Left lung (tissue), 10 donors: ENCODE results near the gene NOL8. TPM values are rescaled to one million over a fixed set of nuclear protein-coding genes. Genes with fewer than 3 reads are reported as not detected.

Experiments used
- ATAC-seq: fragments of 200-7000 bp; cut with Tn5 transposase; one replicate; pipeline ENCODE4 v1.9.1; 2020; ENCODE audit warnings: moderate library complexity
- DNase-seq, 4 donors: peaks; one replicate each; pipeline ENCODE4 v3.0.0-alpha.2; 2013 to 2020
- H3K27ac ChIP-seq, 2 donors: fragments of 200-600 bp; sonication (generic) in 1 of 2; one replicate each; pipeline versions ENCODE4 v1.5.0 to v1.8.0; 2020 to 2021
- H3K27me3 ChIP-seq, 2 donors: fragments of 200-600 bp; sonication (generic) in 1 of 2; one replicate each; pipeline versions ENCODE4 v1.5.0 to v1.8.0; 2020 to 2021
- H3K36me3 ChIP-seq, 2 donors: fragments of 200-600 bp; sonication (generic) in 1 of 2; one replicate each; pipeline versions ENCODE4 v1.5.0 to v1.8.0; 2020 to 2021
- H3K4me1 ChIP-seq, 2 donors: fragments of 200-600 bp; one replicate each; pipeline ENCODE4 v1.8.0; 2021
- H3K4me3 ChIP-seq, 2 donors: fragments of 200-600 bp; sonication (generic) in 1 of 2; one replicate each; pipeline versions ENCODE4 v1.5.0 to v1.8.0; 2020 to 2021; ENCODE audit warnings: mild to moderate bottlenecking in 1 of 2
- H3K9me3 ChIP-seq, 2 donors: fragments of 200-600 bp; sonication (generic) in 1 of 2; one replicate each; pipeline versions ENCODE4 v1.5.0 to v1.8.0; 2020 to 2021
- CTCF ChIP-seq, 2 donors: fragments of 200-600 bp; sonication (generic) in 1 of 2; IDR thresholded peaks; one replicate each; pipeline versions ENCODE4 v1.5.0 to v1.8.0; 2021; ENCODE audit warnings: antibody characterized with exemption in 2 of 2
- intact Hi-C, 2 donors: fragments of 100-400 bp; cut with DNase I; formaldehyde crosslinking; loops; one replicate each; pipeline versions ENCODE4 v1.11.2 to v1.14.2; 2022
- polyA plus RNA-seq, 6 donors: library from polyadenylated mRNA; unstranded; fragments of 120-200 nt; gene quantifications; one replicate each; pipeline ENCODE4 v1.2.1, GENCODE V29; 2013; ENCODE audit not compliant: insufficient read length in 6 of 6
- total RNA-seq, 2 donors: library from RNA; stranded (reverse); fragmentation: NEBNext Ultra II Directional; extraction: Animal tissue kit (Norgen Biotek cat#: 25700); gene quantifications; one replicate each; pipeline ENCODE4 v1.2.1, GENCODE V29; 2021
- donor health status: DM: no; HTN: yes; CAD: no.
- donor health status: DM: no; HTN: no; CAD: no.

The NOL8 gene
- total and polyA plus RNA-seq, 8 donors: 23.7 to 69.3 (median 48.6) TPM

GRCh38 chr9:92359394-92359995 lies 34.3 kb upstream of the NOL8 start:
- no peaks in the 10 kb centered on the region for H3K4me1 ChIP-seq
- peaks cover 0 to 37% of the 10 kb centered on the region in 2 donors for H3K9me3 ChIP-seq
- no peaks in the 10 kb centered on the region for H3K27me3 ChIP-seq
- no peak overlapping the region for H3K27ac ChIP-seq
- intact Hi-C loops: no loop called here
- no peaks in the 10 kb centered on the region for H3K36me3 ChIP-seq
- no peak for TF ChIP-seq CTCF (IDR thresholded peaks at IDR 0.05)
- no peak overlapping the region for H3K4me3 ChIP-seq
- ATAC-seq: no peak
- no peak for DNase-seq

GRCh38 chr9:92353051-92353450 lies 27.9 kb upstream of the NOL8 start:
- no peak overlapping the region for H3K27ac ChIP-seq
- intact Hi-C loops: no loop called here
- TF ChIP-seq CTCF (IDR thresholded peaks at IDR 0.05): no peak
- H3K9me3 ChIP-seq: peaks cover 0 to 40% of the 10 kb centered on the region in 2 donors
- H3K4me3 ChIP-seq: no peak overlapping the region
- H3K27me3 ChIP-seq: no peaks in the 10 kb centered on the region
- H3K4me1 ChIP-seq: no peaks in the 10 kb centered on the region
- DNase-seq (no peak), ATAC-seq (no peak)
- H3K36me3 ChIP-seq: no peaks in the 10 kb centered on the region

- intact Hi-C loops: no loop called here
- H3K36me3 ChIP-seq: no peaks in the 10 kb centered on the region
- DNase-seq: no peak
Observed at GRCh38 chr9:92350740-92351133, 25.6 kb upstream of the NOL8 start.

GRCh38 chr9:92349771-92350739 lies 24.9 kb upstream of the NOL8 start:
- TF ChIP-seq CTCF (IDR thresholded peaks at IDR 0.05): no peak
- Histone ChIP-seq H3K9me3 (peaks cover 0 to 13% of the 10 kb centered on the region in 2 donors), H3K27me3 (no peaks in the 10 kb centered on the region), H3K36me3 (no peaks in the 10 kb centered on the region), H3K4me1 (no peaks in the 10 kb centered on the region), H3K27ac (peak overlapping the region in 1 of 2 donors; percentile 67), H3K4me3 (no peak overlapping the region)
- intact Hi-C loops: loop anchor here in 1 of 2 donors (10.0 kb wide), 1 partner anchor 85 kb away; no protein-coding TSS in a partner anchor
- ATAC-seq (peak; percentile 33), DNase-seq (peak in 2 of 4 donors; percentile 59 to 69)

More at GRCh38 chr9:92350740-92351133, 25.6 kb upstream of the NOL8 start:
- Histone ChIP-seq H3K27me3 (no peaks in the 10 kb centered on the region), H3K4me3 (no peak overlapping the region), H3K4me1 (no peaks in the 10 kb centered on the region), H3K27ac (peak overlapping the region in 1 of 2 donors; percentile 67), H3K9me3 (peaks cover 0 to 19% of the 10 kb centered on the region in 2 donors)
- ATAC-seq: no peak
- no peak for TF ChIP-seq CTCF (IDR thresholded peaks at IDR 0.05)

- TF ChIP-seq CTCF (IDR thresholded peaks at IDR 0.05): no peak
- no peak overlapping the region for H3K27ac ChIP-seq
- ATAC-seq: no peak
- H3K36me3 ChIP-seq: peaks cover 0 to 5% of the 10 kb centered on the region in 2 donors
- no peaks in the 10 kb centered on the region for H3K9me3 ChIP-seq
- DNase-seq: no peak
- no peaks in the 10 kb centered on the region for H3K27me3 ChIP-seq
- intact Hi-C loops: loop anchor here in 1 of 2 donors (10.0 kb wide), 1 partner anchor 89 kb away; no protein-coding TSS in a partner anchor
- no peak overlapping the region for H3K4me3 ChIP-seq
- no peaks in the 10 kb centered on the region for H3K4me1 ChIP-seq
Observed at GRCh38 chr9:92345582-92345981, 20.4 kb upstream of the NOL8 start.
